ENCODE measurements around the gene PHF1.

PHF1 gene

DNA sequence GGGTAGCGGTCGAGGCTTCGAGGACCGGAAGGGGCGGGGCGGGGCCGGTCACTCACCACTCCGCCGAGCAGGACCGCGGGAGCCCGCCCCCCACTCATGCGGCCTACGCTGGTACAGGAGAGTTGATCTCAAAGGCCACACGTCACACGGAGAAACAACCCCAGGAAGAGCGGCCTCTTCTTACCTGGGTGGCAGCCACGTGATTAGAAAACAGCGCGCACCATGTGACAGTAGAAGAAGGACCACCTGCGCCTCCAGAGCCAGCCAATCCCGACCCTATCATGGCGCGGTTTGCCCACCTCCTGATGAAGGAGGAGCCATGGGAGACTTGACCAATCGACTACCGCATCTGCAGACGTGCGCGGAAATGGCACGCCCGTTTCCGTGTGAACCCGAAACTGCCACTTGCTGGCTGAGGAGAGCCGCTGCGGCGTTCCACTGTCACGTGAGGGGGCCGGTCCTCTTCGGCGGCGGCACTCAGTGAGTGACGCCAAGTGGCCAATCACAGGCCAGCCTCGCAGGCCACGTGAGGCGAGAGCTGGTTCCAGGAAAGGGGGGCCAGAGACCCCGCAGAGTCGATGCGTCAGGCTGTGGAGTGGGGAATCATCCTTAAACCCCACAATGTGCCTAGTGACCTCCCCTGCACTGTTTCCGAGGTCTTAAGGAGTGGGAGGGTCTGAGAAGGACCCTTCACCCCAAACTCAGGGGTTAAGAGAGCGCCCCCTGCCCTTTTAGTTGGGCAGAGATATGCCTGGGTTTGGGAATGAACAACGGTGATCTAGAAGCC lies 7.3 kb downstream of the PHF1 start, which contains the start of gene CUTA:
TSS of gene CUTA (minus strand) at position 205 of the 787 bp plus-strand sequence. CDS start at position 98, 107 bp downstream.
- DNase-seq (ENCODE audit: low spot score): peak; percentile 100

DNA sequence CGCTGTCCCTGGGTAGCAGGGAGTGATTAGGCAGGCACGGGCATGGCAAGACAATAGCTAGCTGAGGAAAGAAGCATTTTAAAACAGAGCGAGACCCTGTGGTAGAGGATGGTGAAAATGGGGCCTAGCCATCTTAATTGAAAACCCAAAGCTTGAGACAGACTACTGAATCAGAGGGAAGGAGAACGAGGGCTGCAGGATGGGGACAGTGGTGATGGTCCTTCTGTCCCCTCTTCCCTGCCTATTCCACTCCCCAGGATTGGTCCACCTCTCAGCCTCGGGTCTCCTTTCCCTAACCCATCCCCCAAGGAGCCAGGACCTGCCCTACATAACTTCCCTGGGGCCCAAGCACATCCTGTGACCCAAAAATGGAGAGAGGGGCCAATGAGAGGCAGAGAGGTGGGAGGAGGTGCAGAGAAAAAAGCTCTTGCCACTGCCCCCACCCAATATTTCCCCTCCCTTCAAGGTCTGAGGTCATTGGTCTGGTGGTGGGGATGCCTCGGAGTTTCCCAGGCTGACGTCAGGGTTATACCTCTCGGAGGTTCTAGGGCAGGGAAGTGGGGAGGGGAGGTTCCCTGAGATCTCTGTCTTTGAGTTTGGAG lies 8.0 kb downstream of the PHF1 start:
- peak; percentile 30 for DNase-seq (ENCODE audit: low spot score)

DNA sequence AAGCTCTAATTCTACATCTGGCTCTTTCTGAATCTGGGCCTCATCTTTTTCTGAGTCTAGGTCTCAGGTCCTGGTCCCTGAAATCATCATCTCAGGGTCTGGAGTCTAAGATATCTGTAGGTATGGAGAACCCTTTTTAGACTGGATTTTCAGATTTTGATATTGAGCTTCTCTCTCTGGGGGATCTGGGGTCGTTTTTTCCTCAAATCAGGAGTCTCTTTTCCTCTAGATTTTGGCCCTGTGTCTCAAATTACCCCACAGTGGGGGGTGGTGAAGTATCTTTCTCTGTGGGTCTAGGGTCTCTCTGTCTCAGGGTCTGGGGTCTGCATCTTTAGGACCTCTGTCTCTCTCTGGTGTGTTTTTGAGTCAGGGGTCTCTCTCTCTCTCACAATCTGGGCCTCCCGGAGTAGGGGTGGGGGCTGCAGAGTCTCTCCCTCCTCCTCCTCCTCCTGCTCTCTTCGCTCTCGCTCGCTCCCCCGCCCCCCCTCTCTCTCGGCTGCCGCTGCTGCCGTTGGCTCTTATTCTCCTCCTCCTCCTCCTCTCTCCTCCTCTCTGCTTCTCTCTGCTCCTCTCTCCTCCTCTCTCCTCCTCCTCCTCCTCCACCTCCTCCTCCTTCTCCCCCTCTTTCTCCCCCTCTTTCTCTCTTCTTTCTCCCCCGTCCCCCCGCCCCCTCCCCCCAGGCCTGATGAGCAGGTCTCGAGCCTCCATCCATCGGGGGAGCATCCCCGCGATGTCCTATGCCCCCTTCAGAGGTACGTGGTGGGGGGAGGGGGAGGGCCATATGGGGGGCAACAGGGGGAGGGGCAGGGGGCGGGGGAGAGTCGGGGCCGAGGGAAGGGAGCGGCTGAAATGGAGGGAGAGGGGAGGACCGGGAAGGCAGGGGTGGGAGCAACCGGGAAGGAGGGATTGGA lies 9.0 kb downstream of the PHF1 start, which contains the start of gene SYNGAP1:
TSS of gene SYNGAP1 (plus strand) at position 486 of the 911 bp plus-strand sequence. CDS start at position 686, 200 bp downstream.
- DNase-seq (ENCODE audit: low spot score): no peak

- DNase-seq (ENCODE audit: low spot score): no peak
Measured at GRCh38 chr6:33420491-33421343, 9.9 kb downstream of the PHF1 start.

- DNase-seq (ENCODE audit: low spot score): no peak
Measured at GRCh38 chr6:33421344-33421643, 10.5 kb downstream of the PHF1 start.

DNA sequence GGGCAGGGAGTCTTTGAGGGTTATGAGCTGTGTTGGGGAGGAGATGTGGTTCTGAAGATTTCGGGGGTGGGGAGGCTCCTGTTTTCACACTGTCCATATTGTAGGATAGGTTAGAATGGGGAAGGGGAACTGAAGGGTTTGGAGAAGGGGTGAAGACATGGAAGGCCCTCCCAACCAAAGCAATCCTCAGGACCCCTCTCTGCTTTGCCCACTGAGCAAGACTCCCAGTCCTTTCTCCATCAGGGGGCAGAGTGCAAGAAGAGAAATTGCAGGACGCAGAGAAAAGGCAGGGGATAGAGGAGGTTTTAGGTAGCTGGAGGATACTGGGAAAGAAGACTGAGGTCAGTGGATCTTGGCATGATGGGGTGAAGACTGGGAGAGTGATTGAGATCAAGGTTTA lies 13.0 kb downstream of the PHF1 start:
- DNase-seq (ENCODE audit: low spot score): no peak

- no peak for DNase-seq (ENCODE audit: low spot score)
Measured at GRCh38 chr6:33424855-33425667, 14.2 kb downstream of the PHF1 start.

GRCh38 chr6:33425668-33426577 lies 15.1 kb downstream of the PHF1 start:
- DNase-seq (ENCODE audit: low spot score): peak; percentile 82

DNA sequence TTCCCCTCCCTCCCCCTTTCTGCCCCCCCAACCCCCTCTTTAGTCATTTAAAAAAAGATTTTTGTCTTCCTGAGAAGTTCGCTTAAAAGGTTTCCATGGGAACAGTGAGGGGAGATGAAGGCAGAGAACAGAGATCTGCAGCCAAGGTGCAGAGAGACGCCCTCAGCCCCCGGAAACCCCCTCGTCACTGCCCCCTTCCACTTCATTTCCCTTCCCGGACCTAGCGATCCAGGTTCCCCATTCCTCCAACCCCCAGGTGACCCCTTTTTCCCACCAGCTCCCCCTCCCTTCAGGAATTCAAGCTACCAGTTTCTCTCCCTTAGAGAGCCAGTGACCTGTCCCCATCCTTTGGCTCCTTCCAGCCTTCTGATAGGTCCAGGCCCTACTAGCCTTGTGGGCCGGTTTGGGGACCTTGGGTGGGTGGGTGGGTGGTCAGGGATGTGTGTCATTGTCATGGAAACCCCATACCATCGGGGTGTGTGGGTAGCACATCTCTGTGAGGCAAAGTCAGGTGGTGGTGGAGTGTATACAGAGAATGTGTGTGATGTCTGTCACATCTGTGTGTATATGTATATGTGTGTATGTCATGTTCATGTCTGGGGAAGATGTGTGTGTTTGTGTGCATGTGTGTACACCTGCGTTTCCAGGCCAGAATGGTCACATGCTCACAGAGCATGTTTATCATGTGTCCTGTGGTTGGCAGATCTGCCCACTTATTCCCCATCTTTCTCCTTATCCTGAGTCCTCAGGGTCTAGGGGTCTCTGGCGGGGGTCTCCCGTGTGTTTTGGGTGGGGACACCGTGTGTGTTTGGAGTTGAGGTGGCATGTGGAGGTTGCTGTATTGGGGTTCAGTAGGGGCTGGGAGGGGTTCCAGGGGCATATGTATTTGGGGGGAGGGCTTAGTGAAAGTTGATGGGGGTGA lies 16.0 kb downstream of the PHF1 start:
- no peak for DNase-seq (ENCODE audit: low spot score)

- peak; percentile 11 for DNase-seq (ENCODE audit: low spot score)
Measured at GRCh38 chr6:33427585-33428223, 16.9 kb downstream of the PHF1 start.

DNA sequence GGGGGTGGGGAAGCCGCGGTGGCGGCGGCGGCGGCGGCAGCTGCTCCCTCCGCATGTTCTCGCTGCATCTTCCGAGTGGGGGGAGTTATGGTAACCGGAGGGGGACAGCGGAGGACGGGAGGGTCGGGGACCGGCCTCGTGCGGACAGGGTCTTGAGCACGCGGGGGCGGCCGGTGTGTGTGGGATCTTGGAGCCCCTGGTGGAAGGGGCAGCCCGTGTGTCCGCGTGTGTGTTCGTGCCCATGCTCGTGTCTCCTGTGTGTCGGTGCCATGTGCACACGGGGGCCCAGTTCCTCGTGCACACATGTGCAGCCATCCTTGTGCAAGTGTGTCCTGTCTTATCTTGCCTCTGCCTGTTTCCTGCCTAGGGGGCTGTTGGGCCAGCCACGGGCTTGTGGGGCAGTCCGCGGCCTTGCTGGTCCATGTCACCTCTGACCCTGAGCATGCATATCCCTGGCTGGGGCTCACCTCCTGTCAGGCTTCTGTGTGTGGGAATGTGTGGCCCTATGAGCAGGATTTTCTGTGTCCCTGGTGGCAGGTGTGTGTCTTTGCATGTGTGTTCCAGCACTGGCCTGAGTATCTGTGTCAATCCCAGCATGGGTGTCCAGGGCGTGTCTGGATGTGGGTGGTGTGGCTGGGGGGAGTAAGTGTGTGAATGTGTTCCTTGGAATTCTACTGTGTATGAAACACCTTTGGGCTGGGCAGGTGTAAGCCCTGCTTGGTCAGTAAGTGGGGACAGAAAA lies 17.6 kb downstream of the PHF1 start:
- DNase-seq (ENCODE audit: low spot score): peak; percentile 59

GRCh38 chr6:33428966-33429749 lies 18.3 kb downstream of the PHF1 start:
- no peak for DNase-seq (ENCODE audit: low spot score)

GRCh38 chr6:33429750-33430052 lies 18.9 kb downstream of the PHF1 start:
- no peak for DNase-seq (ENCODE audit: low spot score)

DNA sequence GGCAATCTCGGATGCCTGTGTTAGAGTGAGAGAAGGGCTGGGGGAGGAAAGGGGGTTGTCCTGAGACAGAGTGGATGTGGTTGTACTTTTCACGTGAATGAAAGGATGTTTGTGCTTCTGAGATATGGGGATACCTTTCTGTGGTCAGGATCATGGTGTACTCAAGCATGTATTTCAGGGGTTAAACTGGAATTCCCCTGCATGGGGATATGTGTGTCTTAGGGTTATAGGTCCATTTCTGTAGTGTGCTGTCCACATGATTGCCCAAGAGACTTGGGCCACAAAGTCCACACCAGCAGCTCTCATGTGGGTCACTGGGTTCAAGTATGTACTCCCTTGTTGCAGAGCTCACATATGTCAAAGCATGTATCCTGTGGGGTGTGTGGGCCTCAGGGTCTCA lies 19.5 kb downstream of the PHF1 start:
- DNase-seq (ENCODE audit: low spot score): no peak

- peak; percentile 34 for DNase-seq (ENCODE audit: low spot score)
Measured at GRCh38 chr6:33430991-33431879, 20.4 kb downstream of the PHF1 start.
